A673 (cell line): ENCODE data around the gene C10orf88. TPM values are rescaled to one million over a fixed set of nuclear protein-coding genes. Genes with fewer than 3 reads are reported as not detected.
A peak's percentile ranks its signal among the peaks of the same experiment; 100 is the strongest.

Source experiments
- BruUV-seq: library from RNA; stranded (reverse); fragments of 400-500 nt; replicated peaks from 2 replicates; lab custom pipeline; 2021; lab: Mats Ljungman, UMichigan
- CTCF ChIA-PET: fragments of 300-600 bp; sonication (Branson Sonifier 250); formaldehyde crosslinking; loops from one replicate; lab custom pipeline; 2022; ENCODE audit warnings: antibody characterized with exemption; lab: Charles Lee
- POLR2A ChIA-PET: fragments of 300-600 bp; sonication (Branson Sonifier 250); formaldehyde crosslinking; loops from one replicate; lab custom pipeline; 2022; ENCODE audit warnings: antibody characterized with exemption; ENCODE audit not compliant: low non-redundant PET; lab: Charles Lee
- DNase-seq: peaks from one replicate; pipeline ENCODE4 v3.0.0-alpha.2; 2015; ENCODE audit warnings: low spot score
- H3K27ac ChIP-seq: fragments of 200-600 bp; sonication (generic); 2 replicates; pipeline ENCODE4 v1.5.1; 2016; ENCODE audit warnings: mixed run types, low read depth, mild to moderate bottlenecking, mixed read lengths, antibody characterized with exemption, low read length; ENCODE audit not compliant: poor library complexity, severe bottlenecking
- H3K27me3 ChIP-seq: fragments of 200-600 bp; sonication (generic); replicated peaks from 2 replicates; pipeline ENCODE4 v1.6.1; 2017; ENCODE audit warnings: mixed run types, low read depth, mild to moderate bottlenecking, mixed read lengths, antibody characterized with exemption, low read length; ENCODE audit not compliant: insufficient read depth, poor library complexity
- H3K36me3 ChIP-seq: fragments of 200-600 bp; sonication (generic); 2 replicates; pipeline ENCODE4 v1.6.1; 2016; ENCODE audit warnings: mixed run types, mild to moderate bottlenecking, mixed read lengths, antibody characterized with exemption, low read length; ENCODE audit not compliant: insufficient read depth, poor library complexity, severe bottlenecking
- H3K4me1 ChIP-seq: fragments of 200-600 bp; sonication (generic); 2 replicates; pipeline ENCODE4 v1.6.1; 2017; ENCODE audit warnings: mixed run types, mild to moderate bottlenecking, mixed read lengths, antibody characterized with exemption, low read length; ENCODE audit not compliant: insufficient read depth, poor library complexity, severe bottlenecking
- H3K4me3 ChIP-seq: fragments of 200-600 bp; sonication (generic); 2 replicates; pipeline ENCODE4 v1.5.1; 2016; ENCODE audit warnings: low read depth, mixed run types, mild to moderate bottlenecking, mixed read lengths, low read length; ENCODE audit not compliant: poor library complexity, severe bottlenecking
- H3K9me3 ChIP-seq: fragments of 200-600 bp; sonication (generic); 2 replicates; pipeline ENCODE4 v1.6.1; 2016; ENCODE audit warnings: mixed run types, low read depth, mild to moderate bottlenecking, mixed read lengths, antibody characterized with exemption, low read length; ENCODE audit not compliant: poor library complexity, severe bottlenecking
- CTCF ChIP-seq: fragments of 300-800, 200-600 bp; sonication (generic); conservative IDR thresholded peaks from 2 replicates; pipeline ENCODE4 v1.5.1; 2017; ENCODE audit warnings: low read depth, mild to moderate bottlenecking, antibody characterized with exemption, low read length, moderate library complexity, mixed read lengths
- EZH2 ChIP-seq: fragments of 200-600 bp; sonication (generic); IDR thresholded peaks from 2 replicates; pipeline ENCODE4 v1.6.1; 2017; ENCODE audit warnings: borderline replicate concordance, low read depth, mild to moderate bottlenecking, mixed read lengths, antibody characterized with exemption, low read length; ENCODE audit not compliant: poor library complexity, severe bottlenecking
- intact Hi-C: fragments of 100-400 bp; cut with micrococcal nuclease; formaldehyde crosslinking; loops from one replicate; pipeline ENCODE4 v1.10.0; 2022; ENCODE audit not compliant: unreplicated experiment
- total RNA-seq: library from RNA; stranded (reverse); gene quantifications from 2 replicates; pipeline ENCODE4 v1.2.3, GENCODE V29; 2021

Gene C10orf88
- total RNA-seq, 1 experiment from 2014 or later = 17.7 TPM

- POLR2A ChIA-PET = no interaction called here
- Histone ChIP-seq H3K9me3 (no peaks in the 10 kb centered on the region), H3K36me3 (no peaks in the 10 kb centered on the region), H3K4me3 (peak overlapping the region; percentile 74), H3K4me1 (peaks cover 4% of the 10 kb centered on the region), H3K27ac (no peak overlapping the region), H3K27me3 (no peaks in the 10 kb centered on the region)
- TSS peak; percentile 77 for BruUV-seq
- intact Hi-C loops = no loop called here
- peak; percentile 75 for DNase-seq
- peak; percentile 53 for TF ChIP-seq CTCF
- no peak for TF ChIP-seq EZH2
- CTCF ChIA-PET = no interaction called here
Measured at GRCh38 chr10:122981066-122981464, 27.0 kb upstream of the C10orf88 start.

GRCh38 chr10:122980209-122981065 is 26.4 kb upstream of the C10orf88 start, which contains the start of gene PSTK:
Gene PSTK, plus strand, starts transcription at chr10:122980401. Its CDS starts 79 bp downstream, at chr10:122980480.
- H3K9me3 ChIP-seq = no peaks in the 10 kb centered on the region
- TSS peak; percentile 87 for BruUV-seq
- POLR2A ChIA-PET = no interaction called here
- TF ChIP-seq CTCF (peak; percentile 90), EZH2 (no peak)
- H3K27me3 ChIP-seq = no peaks in the 10 kb centered on the region
- peak; percentile 90 for DNase-seq
- peak within 1 kb of the TSS; percentile 98 for H3K27ac ChIP-seq
- peak within 1 kb of the TSS; percentile 74 for H3K4me3 ChIP-seq
- CTCF ChIA-PET = no interaction called here
- no peaks in the 10 kb centered on the region for H3K36me3 ChIP-seq
- H3K4me1 ChIP-seq = peaks cover 4% of the 10 kb centered on the region
- intact Hi-C loops = no loop called here

DNA sequence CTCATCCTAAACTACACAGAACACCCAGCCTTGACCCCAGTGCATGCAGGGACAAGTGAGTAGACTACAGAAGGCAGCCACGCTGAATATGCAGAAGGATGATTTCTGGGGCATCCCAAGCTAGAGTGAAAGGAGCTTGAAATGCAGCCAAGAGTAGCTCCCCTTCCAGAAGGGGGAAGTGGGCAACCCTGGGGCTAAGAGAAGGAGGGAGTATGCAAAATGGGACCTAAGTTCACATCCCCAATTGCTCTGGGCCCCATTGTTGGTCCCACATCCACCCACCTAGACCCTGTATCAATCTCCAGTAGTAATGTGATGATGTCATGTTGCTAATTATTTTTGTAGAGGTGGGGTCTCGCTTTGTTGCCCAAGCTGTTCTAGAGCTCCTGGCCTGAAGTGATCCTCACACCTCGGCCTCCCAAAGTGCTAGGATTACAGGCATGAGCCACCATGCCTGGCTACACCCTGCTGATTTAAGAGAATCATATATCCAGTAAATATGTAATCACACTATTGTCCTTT is 20.6 kb upstream of the C10orf88 start:
- Histone ChIP-seq H3K27ac (no peak overlapping the region), H3K4me3 (no peak overlapping the region), H3K27me3 (no peaks in the 10 kb centered on the region), H3K36me3 (no peaks in the 10 kb centered on the region), H3K4me1 (no peaks in the 10 kb centered on the region), H3K9me3 (no peaks in the 10 kb centered on the region)
- BruUV-seq = no TSS peak
- intact Hi-C loops = no loop called here
- ChIA-PET POLR2A (no interaction called here), CTCF (no interaction called here)
- TF ChIP-seq EZH2 (no peak), CTCF (no peak)
- no peak for DNase-seq
